NT2/D1 (cell line): ENCODE data around the gene EXOSC5.

ENCODE experiments used
- SUZ12 ChIP-seq: IDR thresholded peaks from 2 replicates; pipeline ENCODE4 v1.6.1; 2011; ENCODE audit not compliant: insufficient read length, insufficient read depth; ENCODE audit errors: extremely low read depth
- ZNF274 ChIP-seq: IDR thresholded peaks from 2 replicates; pipeline ENCODE4 v1.6.1; 2011; ENCODE audit warnings: mild to moderate bottlenecking, low read depth, low read length

- no peak for TF ChIP-seq ZNF274
- TF ChIP-seq SUZ12, result no peak
Observed at GRCh38 chr19:41401483-41401882, 4.3 kb upstream of the EXOSC5 start.
